IPS-20b (cell line): ENCODE data around the gene RASIP1.

ENCODE experiments used
- H3K27ac ChIP-seq: one replicate; pipeline ENCODE4 v1.5.1; 2013; ENCODE audit warnings: low read length
- H3K27me3 ChIP-seq: 2 replicates; pipeline ENCODE4 v1.6.1; 2013; ENCODE audit warnings: mild to moderate bottlenecking, low read length, inconsistent platforms; ENCODE audit not compliant: insufficient read depth
- H3K36me3 ChIP-seq: 2 replicates; pipeline ENCODE4 v1.6.1; 2013; ENCODE audit warnings: low read depth, mild to moderate bottlenecking, inconsistent platforms, low read length, moderate library complexity; ENCODE audit not compliant: insufficient read depth
- H3K4me1 ChIP-seq: 2 replicates; pipeline ENCODE4 v1.6.1; 2013; ENCODE audit warnings: mild to moderate bottlenecking, control low read depth, inconsistent platforms, low read length, moderate library complexity; ENCODE audit not compliant: insufficient read depth
- H3K4me3 ChIP-seq: 2 replicates; pipeline ENCODE4 v1.5.1; 2013; ENCODE audit warnings: mild to moderate bottlenecking, low read length, inconsistent platforms
- H3K9ac ChIP-seq: 2 replicates; pipeline ENCODE4 v1.6.1; 2013; ENCODE audit warnings: low read depth, mild to moderate bottlenecking, inconsistent platforms, low read length, moderate library complexity
- H3K9me3 ChIP-seq: 2 replicates; pipeline ENCODE4 v1.6.1; 2013; ENCODE audit warnings: mild to moderate bottlenecking, low read depth, low read length, inconsistent platforms; ENCODE audit not compliant: insufficient read depth

RASIP1 gene

GRCh38 chr19:48741129-48741999, 954 bp upstream of the RASIP1 start:
- H3K9me3 ChIP-seq = no peaks in the 10 kb centered on the region
- peak overlapping the region; percentile 41 for H3K4me3 ChIP-seq
- peaks cover 4% of the 10 kb centered on the region; the same call in 1 of the 2 replicates for H3K4me1 ChIP-seq

GRCh38 chr19:48739404-48740163, 826 bp downstream of the RASIP1 start:
- H3K27ac ChIP-seq = no peak overlapping the region
- peak overlapping the region; percentile 63; the same call in 1 of the 2 replicates for H3K4me3 ChIP-seq
- peaks cover 24% of the 10 kb centered on the region for H3K27me3 ChIP-seq
- no peaks in the 10 kb centered on the region for H3K36me3 ChIP-seq
- H3K9ac ChIP-seq = no peak overlapping the region
- no peaks in the 10 kb centered on the region for H3K9me3 ChIP-seq
- peaks cover 4% of the 10 kb centered on the region; the same call in 1 of the 2 replicates for H3K4me1 ChIP-seq

More at GRCh38 chr19:48741129-48741999, 954 bp upstream of the RASIP1 start:
- Histone ChIP-seq H3K27ac (no peak overlapping the region), H3K27me3 (peaks cover 24% of the 10 kb centered on the region), H3K9ac (no peak overlapping the region), H3K36me3 (no peaks in the 10 kb centered on the region)

- H3K4me1 ChIP-seq = peaks cover 4% of the 10 kb centered on the region; the same call in 1 of the 2 replicates
- peak overlapping the region; percentile 63 for H3K4me3 ChIP-seq
- no peak overlapping the region for H3K27ac ChIP-seq
These were observed 1.6 kb downstream of the RASIP1 start for GRCh38 chr19:48738557-48739403.

GRCh38 chr19:48737360-48737998, 2.9 kb downstream of the RASIP1 start:
- peaks cover 24% of the 10 kb centered on the region for H3K27me3 ChIP-seq
- peaks cover 4% of the 10 kb centered on the region; the same call in 1 of the 2 replicates for H3K4me1 ChIP-seq
- H3K9ac ChIP-seq = no peak overlapping the region
- no peaks in the 10 kb centered on the region for H3K36me3 ChIP-seq
- no peaks in the 10 kb centered on the region for H3K9me3 ChIP-seq
- no peak overlapping the region for H3K27ac ChIP-seq
- no peak overlapping the region for H3K4me3 ChIP-seq

More at GRCh38 chr19:48738557-48739403, 1.6 kb downstream of the RASIP1 start:
- Histone ChIP-seq H3K9me3 (no peaks in the 10 kb centered on the region), H3K27me3 (peaks cover 24% of the 10 kb centered on the region), H3K36me3 (no peaks in the 10 kb centered on the region), H3K9ac (peak overlapping the region; percentile 42; the same call in 1 of the 2 replicates)

- H3K4me3 ChIP-seq = peak overlapping the region; percentile 65
- peaks cover 4% of the 10 kb centered on the region; the same call in 1 of the 2 replicates for H3K4me1 ChIP-seq
- peaks cover 12% of the 10 kb centered on the region for H3K27me3 ChIP-seq
- H3K27ac ChIP-seq = no peak overlapping the region
- no peaks in the 10 kb centered on the region for H3K9me3 ChIP-seq
- H3K9ac ChIP-seq = peak overlapping the region; percentile 48; the same call in 1 of the 2 replicates
- H3K36me3 ChIP-seq = no peaks in the 10 kb centered on the region
These were observed 5.3 kb downstream of the RASIP1 start for GRCh38 chr19:48735031-48735615.

GRCh38 chr19:48734625-48735024, 5.8 kb downstream of the RASIP1 start:
- Histone ChIP-seq H3K27me3 (peaks cover 7% of the 10 kb centered on the region), H3K4me3 (peak overlapping the region; percentile 65; the same call in 1 of the 2 replicates), H3K36me3 (no peaks in the 10 kb centered on the region), H3K9me3 (no peaks in the 10 kb centered on the region), H3K4me1 (peaks cover 4% of the 10 kb centered on the region; the same call in 1 of the 2 replicates), H3K27ac (no peak overlapping the region), H3K9ac (no peak overlapping the region)

- Histone ChIP-seq H3K9me3 (no peaks in the 10 kb centered on the region), H3K4me3 (no peak overlapping the region)
These were observed 9.0 kb downstream of the RASIP1 start for GRCh38 chr19:48731452-48731851.

GRCh38 chr19:48728911-48729664, 11.3 kb downstream of the RASIP1 start:
- H3K4me1 ChIP-seq = no peaks in the 10 kb centered on the region
- no peak overlapping the region for H3K9ac ChIP-seq
- no peaks in the 10 kb centered on the region for H3K36me3 ChIP-seq
- H3K27me3 ChIP-seq = no peaks in the 10 kb centered on the region
- no peak overlapping the region for H3K4me3 ChIP-seq
- no peak overlapping the region for H3K27ac ChIP-seq
- H3K9me3 ChIP-seq = no peaks in the 10 kb centered on the region

More at GRCh38 chr19:48731452-48731851, 9.0 kb downstream of the RASIP1 start:
- H3K36me3 ChIP-seq = no peaks in the 10 kb centered on the region
- no peaks in the 10 kb centered on the region; the same call in 1 of the 2 replicates for H3K27me3 ChIP-seq
- no peak overlapping the region for H3K9ac ChIP-seq
- no peak overlapping the region for H3K27ac ChIP-seq
- no peaks in the 10 kb centered on the region for H3K4me1 ChIP-seq

- H3K36me3 ChIP-seq = no peaks in the 10 kb centered on the region
These were observed 13.9 kb downstream of the RASIP1 start for GRCh38 chr19:48726556-48726955.

More at GRCh38 chr19:48726556-48726955, 13.9 kb downstream of the RASIP1 start:
- Histone ChIP-seq H3K9me3 (no peaks in the 10 kb centered on the region), H3K9ac (no peak overlapping the region), H3K27me3 (no peaks in the 10 kb centered on the region), H3K4me3 (no peak overlapping the region), H3K4me1 (no peaks in the 10 kb centered on the region), H3K27ac (no peak overlapping the region)
